GM21367 (cell line): Measurements from ENCODE around the gene FOXF2.

Source experiments
- ATAC-seq: cut with Tn5 transposase; IDR thresholded peaks from one replicate; pipeline ENCODE4 v1.9.1; 2021; ENCODE audit not compliant: unreplicated experiment

FOXF2 gene

DNA sequence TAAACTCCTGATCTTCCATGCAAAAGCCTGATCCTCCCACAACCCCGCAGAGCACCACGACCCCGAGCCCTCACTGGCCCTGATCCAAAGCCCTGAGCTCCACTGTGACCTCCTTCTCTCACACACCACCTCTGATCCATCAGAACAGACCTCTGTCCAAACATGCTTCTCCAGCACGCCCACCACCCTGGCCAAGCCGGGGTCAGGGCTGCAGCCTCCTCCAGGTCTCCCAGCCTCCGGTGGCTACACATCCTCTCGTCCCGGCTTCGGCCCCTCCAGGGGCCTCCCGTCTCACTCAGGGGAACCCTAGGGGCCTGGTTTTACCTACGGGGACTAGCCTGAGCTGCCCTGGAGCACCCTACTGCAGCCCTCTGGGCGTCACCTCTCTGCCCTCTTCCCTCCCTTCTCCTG lies 49.1 kb downstream of the FOXF2 start:
- no peak for ATAC-seq

DNA sequence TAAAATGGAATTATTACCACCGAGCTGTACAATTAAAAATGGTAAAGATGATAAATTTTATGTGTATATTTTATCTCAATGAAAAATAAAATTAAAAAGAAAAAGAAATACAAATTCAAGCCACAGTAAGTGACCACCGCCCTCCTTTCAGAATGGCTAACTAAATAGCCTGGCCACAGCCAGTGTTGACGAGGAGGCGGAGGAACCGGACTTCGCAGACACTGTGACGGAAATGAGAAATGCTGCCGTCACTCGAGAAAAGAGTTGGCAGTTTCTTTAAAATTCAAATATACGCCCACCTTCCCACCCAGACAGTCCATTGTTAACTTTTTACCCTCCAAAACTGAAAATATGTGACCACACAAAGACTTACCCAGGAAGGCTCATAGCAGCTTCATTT lies 50.0 kb downstream of the FOXF2 start:
- ATAC-seq: no peak

DNA sequence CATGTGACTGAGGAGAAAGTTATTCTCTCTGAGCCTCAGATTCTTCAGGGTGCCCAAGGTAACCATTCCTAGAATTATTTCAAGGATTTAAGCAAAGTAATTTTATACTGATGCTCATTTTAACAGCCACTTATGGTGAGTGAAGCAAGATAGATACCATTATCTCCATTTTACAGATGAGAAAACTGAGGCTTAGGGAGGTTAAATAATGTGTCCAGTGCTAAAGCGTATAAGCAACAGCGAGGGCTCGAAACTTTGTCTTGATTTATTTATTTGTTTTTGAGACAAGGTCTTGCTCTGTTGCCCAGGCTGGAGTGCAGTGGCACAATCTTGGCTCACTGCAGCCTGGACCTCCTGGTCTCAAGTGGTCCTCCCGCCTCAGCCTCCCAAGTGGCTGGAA lies 53.6 kb downstream of the FOXF2 start:
- no peak for ATAC-seq
